CD4-positive, alpha-beta T cell treated with Interleukin-12 subunit alpha and Interleukin-12 subunit beta, for 1 hour (primary cell): ENCODE measurements around the gene SLC22A15.
"Not testable (repeated sequence)": the region's sequence is repeated elsewhere in the genome, so short reads cannot be mapped to it uniquely, and the experiment has no call there.

Source experiments
- DNase-seq: peaks from one replicate; pipeline ENCODE4 v3.0.0-alpha.2; 2020

Gene SLC22A15

GRCh38 chr1:115976062-115976920, at the start of gene SLC22A15:
Gene SLC22A15, plus strand, starts transcription at chr1:115976513. Its CDS starts 115 bp downstream, at chr1:115976628.
- DNase-seq: peak; percentile 22

GRCh38 chr1:115927971-115928370, 48.3 kb upstream of the SLC22A15 start:
- DNase-seq: no peak

- no peak for DNase-seq
Measured at GRCh38 chr1:115929881-115930280, 46.4 kb upstream of the SLC22A15 start.

- DNase-seq: no peak
Measured at GRCh38 chr1:115933625-115934024, 42.7 kb upstream of the SLC22A15 start.

GRCh38 chr1:115939455-115939854, 36.9 kb upstream of the SLC22A15 start:
- DNase-seq: no peak

- DNase-seq: no peak
Measured at GRCh38 chr1:115946116-115946515, 30.2 kb upstream of the SLC22A15 start.

- DNase-seq: no peak
Measured at GRCh38 chr1:115949156-115949555, 27.2 kb upstream of the SLC22A15 start.

- no peak for DNase-seq
Measured at GRCh38 chr1:115951560-115951959, 24.8 kb upstream of the SLC22A15 start.

- DNase-seq: no peak
Measured at GRCh38 chr1:115952547-115952946, 23.8 kb upstream of the SLC22A15 start.

- no peak for DNase-seq
Measured at GRCh38 chr1:115953180-115953579, 23.1 kb upstream of the SLC22A15 start.

- DNase-seq: no peak
Measured at GRCh38 chr1:115954684-115955083, 21.6 kb upstream of the SLC22A15 start.

- no peak for DNase-seq
Measured at GRCh38 chr1:115955228-115955627, 21.1 kb upstream of the SLC22A15 start.

GRCh38 chr1:115958866-115959265, 17.4 kb upstream of the SLC22A15 start:
- DNase-seq: no peak

GRCh38 chr1:115969509-115969908, 6.8 kb upstream of the SLC22A15 start:
- DNase-seq: no peak

GRCh38 chr1:115971778-115972177, 4.5 kb upstream of the SLC22A15 start:
- not testable (repeated sequence) for DNase-seq

- no peak for DNase-seq
Measured at GRCh38 chr1:115973154-115973553, 3.2 kb upstream of the SLC22A15 start.

- DNase-seq: no peak
Measured at GRCh38 chr1:115975569-115976061, 698 bp upstream of the SLC22A15 start.

GRCh38 chr1:115976921-115977498, 697 bp downstream of the SLC22A15 start:
- no peak for DNase-seq

- no peak for DNase-seq
Measured at GRCh38 chr1:115977499-115978258, 1.4 kb downstream of the SLC22A15 start.

GRCh38 chr1:115978292-115978941, 2.1 kb downstream of the SLC22A15 start:
- DNase-seq: no peak

- no peak for DNase-seq
Measured at GRCh38 chr1:115980156-115980555, 3.8 kb downstream of the SLC22A15 start.
